HG03175 (cell line): Measurements from ENCODE around the gene RFC1.

Source experiments
- ATAC-seq: cut with Tn5 transposase; IDR thresholded peaks from one replicate; pipeline ENCODE4 v1.9.1; 2021; ENCODE audit warnings: mild to moderate bottlenecking, moderate library complexity; ENCODE audit not compliant: unreplicated experiment

The RFC1 gene

GRCh38 chr4:39255266-39255665 is 110.9 kb downstream of the RFC1 start:
- ATAC-seq, result no peak

- no peak for ATAC-seq
These were observed 122.7 kb downstream of the RFC1 start for GRCh38 chr4:39243462-39243861.
